ENCODE results near the gene SYTL2. TPM values are rescaled to one million over a fixed set of nuclear protein-coding genes. Genes with fewer than 3 reads are reported as not detected.

The SYTL2 gene
- total RNA-seq, 1 experiment from 2014 or later, result 5.2 TPM

GRCh38 chr11:85749884-85750283, 61.1 kb downstream of the SYTL2 start:
- H4K91ac ChIP-seq (ENCODE audit: insufficient read length, low read depth, low read length), result no peak overlapping the region
- H3K79me1 ChIP-seq (ENCODE audit: insufficient read depth, low read depth, low read length, poor library complexity, severe bottlenecking), result no peaks in the 10 kb centered on the region
- peaks cover 2% of the 10 kb centered on the region; the same call in 1 of the 2 replicates for H3K27me3 Mint-ChIP-seq (ENCODE audit: low read depth)
- H2BK120ac ChIP-seq (ENCODE audit: low read depth, low read length, poor library complexity, severe bottlenecking), result no peak overlapping the region
- no peak overlapping the region for H3T11ph ChIP-seq (ENCODE audit: low read length)
- no peak overlapping the region for H2BK20ac ChIP-seq (ENCODE audit: low read depth, low read length, poor library complexity, severe bottlenecking)
- no peak overlapping the region for H2BK15ac ChIP-seq (ENCODE audit: low read depth, low read length)
- H3K27ac Mint-ChIP-seq, result no peak overlapping the region
- no peak overlapping the region for H3K18ac ChIP-seq (ENCODE audit: insufficient read length, low read depth, low read length)
- H3K4me1 ChIP-seq (ENCODE audit: insufficient read depth, low read length), result peaks cover 13% of the 10 kb centered on the region
- no peak overlapping the region for H2BK5ac ChIP-seq (ENCODE audit: insufficient read length, low read length)
- no peaks in the 10 kb centered on the region for H4K20me1 ChIP-seq (ENCODE audit: control insufficient read depth, insufficient read depth, insufficient read length)
- no peaks in the 10 kb centered on the region for H3K23me2 ChIP-seq (ENCODE audit: insufficient read length, low read depth, low read length, poor library complexity, severe bottlenecking)
- no peak overlapping the region for H3K14ac ChIP-seq (ENCODE audit: insufficient read depth, low read length)
- H3K27me3 ChIP-seq (ENCODE audit: insufficient read depth, low read length), result no peaks in the 10 kb centered on the region
- no peak overlapping the region for H3K4ac ChIP-seq (ENCODE audit: low read depth, low read length)
- H3K9me3 ChIP-seq (ENCODE audit: control insufficient read depth, low read depth, low read length), result no peaks in the 10 kb centered on the region
- 0 out of 7 replicates have a peak, but pooled peaks cover 0 to 1% (median 0%) of the 10 kb centered on the region in 3 experiments for H3K36me3 Mint-ChIP-seq (ENCODE audit: insufficient read depth in 1 of 3, low read depth in 3 of 3)
- H3K23ac ChIP-seq (ENCODE audit: insufficient read length, low read depth, low read length), result no peak overlapping the region
- H3K4me2 ChIP-seq (ENCODE audit: insufficient read depth, insufficient read length, low read length), result no peak overlapping the region
- no peaks in the 10 kb centered on the region for H3K79me2 ChIP-seq (ENCODE audit: insufficient read depth, low read length)
- WGBS (ENCODE audit: extremely low coverage, insufficient read length, low lambda C conversion rate), result no CpG with 5 or more reads among the region's 2 CpGs
- no peak overlapping the region for H4K8ac ChIP-seq (replicated peaks; ENCODE audit: insufficient read length, low read depth, low read length)
- peaks cover 30 to 42% of the 10 kb centered on the region in 2 experiments for H3K4me1 Mint-ChIP-seq
- TF ChIP-seq CTCF (conservative IDR thresholded peaks at IDR 0.05), result no peak
- no peak overlapping the region for H3K56ac ChIP-seq (ENCODE audit: insufficient read length, low read depth, low read length)
- no peaks in the 10 kb centered on the region for H3K9me3 Mint-ChIP-seq
- H3K4me3 Mint-ChIP-seq, result no peak overlapping the region
- H2AK5ac ChIP-seq (ENCODE audit: insufficient read length, low read length), result no peak overlapping the region
- no peak for DNase-seq
- no peak overlapping the region for H2BK12ac ChIP-seq (ENCODE audit: insufficient read length, low read depth, low read length)
- H2AFZ ChIP-seq (ENCODE audit: low read length), result no peak overlapping the region
- H4K5ac ChIP-seq (ENCODE audit: insufficient read length, low read depth, low read length), result no peak overlapping the region
- no peak overlapping the region for H3K9ac ChIP-seq (ENCODE audit: extremely low read depth, insufficient read length, low read length)
- H3K27ac ChIP-seq (ENCODE audit: insufficient read length, low read depth, low read length), result no peak overlapping the region
